ENCODE data around the gene ZNF335.

Gene ZNF335

DNA sequence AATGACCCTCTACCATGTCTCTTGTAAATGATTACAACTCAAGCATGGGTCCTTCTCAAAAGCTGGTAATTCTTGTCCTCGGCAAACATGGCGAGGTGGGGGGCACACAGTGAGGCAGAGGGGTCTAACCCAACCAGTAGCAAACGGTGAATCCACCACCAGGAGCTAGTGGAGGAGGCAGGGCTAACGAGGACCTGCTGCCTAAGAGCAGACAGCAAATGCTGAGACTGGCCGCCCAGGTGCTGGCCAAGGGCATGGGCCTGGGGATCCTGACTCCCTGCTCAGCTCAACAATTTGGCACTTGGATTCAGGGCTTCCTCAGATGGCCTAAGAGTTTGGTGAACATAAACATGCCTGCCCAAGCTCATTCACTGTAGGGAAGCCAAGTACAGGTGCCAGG lies 19.1 kb downstream of the ZNF335 start:
- in situ Hi-C loops (cut with MboI; ENCODE audit: low sequenced_read_pairs), result no loop called here

DNA sequence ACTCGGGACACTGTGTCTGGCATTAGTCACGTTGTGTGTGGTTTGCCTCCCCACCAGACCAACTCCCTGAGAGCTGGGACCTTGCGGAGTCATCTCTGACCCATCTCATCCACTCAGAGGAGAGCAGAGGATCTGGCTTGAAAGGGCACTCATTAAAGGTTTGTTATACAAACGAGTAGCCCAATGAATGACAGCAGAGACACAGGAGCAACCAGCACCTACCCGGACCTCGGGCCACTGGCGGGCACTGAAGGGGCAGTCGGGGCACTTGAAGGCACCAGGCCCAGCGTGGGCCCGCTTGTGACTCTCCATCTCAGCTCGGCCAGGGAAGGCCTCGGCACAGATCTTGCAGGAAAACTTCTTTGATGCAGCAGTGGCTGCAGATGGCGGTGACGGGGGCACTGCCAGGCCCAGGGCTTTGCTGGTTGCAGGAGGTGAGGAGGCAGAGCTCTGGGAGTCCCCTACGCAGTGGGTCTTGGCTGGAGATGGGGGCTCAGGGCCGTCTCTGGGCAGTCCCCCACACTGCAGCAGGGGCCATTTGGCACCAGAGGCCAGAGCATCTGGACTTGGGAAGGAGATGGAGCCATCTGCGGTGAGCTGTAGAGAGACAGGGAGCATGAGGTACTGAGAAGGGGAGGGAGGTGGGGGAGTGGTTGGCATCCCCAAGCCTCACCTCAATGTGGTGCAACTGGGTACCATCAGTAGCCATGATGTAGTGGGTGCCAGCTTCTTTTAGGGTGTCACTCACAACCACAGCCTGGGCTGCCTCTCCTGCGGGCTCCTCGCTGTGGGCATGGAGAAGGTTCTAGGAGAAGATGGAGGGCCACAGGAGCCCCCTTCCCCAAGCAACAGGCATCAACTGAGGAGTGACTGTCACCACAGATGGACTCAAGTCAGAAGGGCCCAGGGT lies 19.8 kb downstream of the ZNF335 start:
- in situ Hi-C loops (cut with MboI; ENCODE audit: low sequenced_read_pairs), result no loop called here

DNA sequence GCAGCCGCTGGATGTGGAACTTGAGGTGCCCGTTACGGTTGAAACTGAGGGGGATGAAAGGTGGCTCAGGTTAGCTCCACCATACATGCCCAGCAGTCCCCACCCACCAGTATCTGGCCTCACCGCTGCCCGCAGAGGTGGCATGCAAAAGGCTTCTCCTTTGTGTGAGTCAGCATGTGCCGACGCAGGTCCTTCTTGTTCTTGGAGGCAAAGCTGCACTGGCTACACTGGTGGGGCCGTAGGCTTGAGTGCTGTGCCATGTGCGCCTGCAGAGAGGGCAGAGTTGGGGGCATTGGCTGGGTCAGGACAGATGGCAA lies 21.7 kb downstream of the ZNF335 start:
- in situ Hi-C loops (cut with MboI; ENCODE audit: low sequenced_read_pairs), result no loop called here

DNA sequence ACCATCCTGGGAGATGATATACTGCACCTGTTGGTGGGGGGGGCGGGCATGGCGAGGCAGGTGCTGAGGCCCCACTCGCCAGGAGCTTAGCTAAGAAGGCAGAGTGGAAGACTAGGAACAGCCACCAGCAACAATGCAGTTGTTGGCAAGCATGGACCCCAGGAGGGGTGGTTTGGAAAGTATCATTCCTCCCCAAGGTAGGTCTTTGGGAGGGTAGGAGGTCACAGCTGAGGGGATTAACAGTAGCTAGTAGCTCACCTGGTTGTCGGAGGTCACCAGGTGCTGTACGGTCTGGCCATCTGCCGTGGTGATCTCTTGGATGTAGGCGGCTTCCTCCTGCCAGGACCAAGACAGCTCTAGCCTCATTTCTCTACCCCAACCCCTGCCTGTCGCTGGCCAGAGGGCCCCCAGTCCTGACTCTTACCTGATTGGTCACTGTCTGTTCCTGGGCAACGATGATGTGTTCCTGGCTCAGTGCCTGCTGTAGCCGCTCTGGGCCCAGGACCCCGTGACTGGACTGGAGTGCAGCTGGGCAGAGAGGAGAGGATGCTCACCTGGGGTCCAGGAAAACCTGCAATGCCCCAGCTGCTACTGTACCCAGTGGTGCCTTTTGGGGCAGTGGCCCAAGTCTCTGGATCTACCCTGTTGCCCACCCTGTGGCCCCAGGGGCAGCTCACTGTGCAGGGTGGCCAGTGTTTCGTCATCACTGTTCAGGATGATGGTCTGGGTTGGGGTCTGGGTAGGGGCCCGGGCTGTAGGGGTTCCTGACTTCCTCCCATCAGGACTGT lies 22.3 kb downstream of the ZNF335 start:
- in situ Hi-C loops (cut with MboI; ENCODE audit: low sequenced_read_pairs), result no loop called here

DNA sequence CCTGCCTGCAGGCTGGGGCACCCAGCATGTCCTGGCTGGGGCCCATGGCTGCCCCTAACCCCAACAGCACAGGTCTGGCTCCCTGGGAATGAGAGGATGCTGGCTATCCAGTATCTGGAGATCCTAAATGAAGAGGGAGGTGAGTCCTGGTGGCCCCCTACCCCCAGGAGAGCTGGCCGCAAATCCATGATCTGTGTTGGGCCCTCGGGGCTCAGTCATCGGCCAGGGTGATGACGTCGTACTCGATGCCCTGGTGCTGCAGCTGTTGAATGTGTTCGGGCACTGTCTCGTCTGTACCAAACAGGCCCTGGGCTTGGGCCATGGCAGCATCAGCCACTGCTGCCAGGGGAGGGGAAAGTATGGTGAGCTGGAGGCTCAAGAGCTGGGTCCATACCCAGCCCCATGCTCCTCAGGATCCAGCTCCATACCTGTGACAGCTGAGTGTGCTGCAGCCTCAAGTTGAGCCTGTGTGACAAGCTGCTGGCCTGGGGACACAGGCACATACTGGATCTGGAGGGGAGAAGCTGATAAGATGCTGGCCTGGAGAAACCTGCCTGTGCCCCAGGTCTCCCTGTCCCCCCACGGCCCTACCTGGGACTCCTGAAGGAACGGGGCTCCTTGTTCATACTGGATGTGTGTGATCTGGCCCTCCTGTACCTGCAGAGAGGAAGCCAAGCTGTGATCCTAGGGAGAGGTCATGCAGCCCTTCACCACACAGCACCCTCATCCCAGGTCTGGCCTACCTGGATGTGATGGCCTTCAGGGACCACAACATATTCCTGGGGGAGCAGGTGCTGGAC lies 23.1 kb downstream of the ZNF335 start:
- in situ Hi-C loops (cut with MboI; ENCODE audit: low sequenced_read_pairs), result no loop called here

DNA sequence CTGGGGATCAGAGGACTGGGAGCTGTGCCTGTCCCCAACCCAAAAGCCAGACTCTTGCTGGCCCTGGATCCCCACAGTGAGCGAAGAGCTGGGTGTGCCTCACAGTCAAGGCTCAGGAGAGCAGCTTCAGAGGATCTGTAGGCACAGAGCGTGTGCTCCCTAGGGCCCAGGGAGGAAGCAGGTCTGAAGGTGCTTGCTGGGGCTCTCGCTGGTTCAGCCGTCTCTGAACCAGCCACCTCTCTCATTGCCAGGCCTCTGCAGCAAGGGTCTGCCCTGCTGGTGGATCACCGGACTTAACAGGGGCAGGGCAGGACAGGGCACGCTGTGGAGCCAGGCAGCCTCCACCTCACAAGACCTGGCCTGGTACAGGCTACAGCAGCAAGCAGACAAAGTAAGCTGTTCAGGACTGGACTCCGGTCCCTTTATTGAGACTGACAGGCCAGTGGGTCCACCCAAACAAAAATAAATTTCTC lies 23.7 kb downstream of the ZNF335 start:
- in situ Hi-C loops (cut with MboI; ENCODE audit: low sequenced_read_pairs), result no loop called here

DNA sequence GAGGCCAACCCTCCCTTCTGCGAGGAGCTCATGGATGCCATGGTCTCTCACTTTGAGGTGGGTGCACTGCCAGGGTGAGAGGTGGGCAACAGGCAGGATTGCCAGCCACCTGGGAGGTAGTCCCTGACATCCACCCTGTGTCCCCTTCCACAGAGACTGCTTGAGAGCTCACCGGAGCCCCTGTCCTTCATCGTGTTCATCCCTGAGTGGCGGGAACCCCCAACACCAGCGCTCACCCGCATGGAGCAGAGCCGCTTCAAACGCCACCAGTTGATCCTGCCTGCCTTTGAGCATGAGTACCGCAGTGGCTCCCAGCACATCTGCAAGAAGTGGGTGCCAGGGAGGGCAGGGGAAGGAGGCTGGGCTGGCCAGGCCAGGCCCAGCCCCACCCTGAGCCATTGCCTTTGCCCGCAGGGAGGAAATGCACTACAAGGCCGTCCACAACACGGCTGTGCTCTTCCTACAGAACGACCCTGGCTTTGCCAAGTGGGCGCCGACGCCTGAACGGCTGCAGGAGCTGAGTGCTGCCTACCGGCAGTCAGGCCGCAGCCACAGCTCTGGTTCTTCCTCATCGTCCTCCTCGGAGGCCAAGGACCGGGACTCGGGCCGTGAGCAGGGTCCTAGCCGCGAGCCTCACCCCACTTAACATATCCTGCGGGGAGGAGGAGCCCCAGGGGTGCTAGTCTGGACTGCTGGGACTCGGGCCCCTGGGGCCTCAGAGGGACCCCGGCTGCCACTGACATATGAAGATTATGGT lies 24.7 kb downstream of the ZNF335 start:
- in situ Hi-C loops (cut with MboI; ENCODE audit: low sequenced_read_pairs), result no loop called here

DNA sequence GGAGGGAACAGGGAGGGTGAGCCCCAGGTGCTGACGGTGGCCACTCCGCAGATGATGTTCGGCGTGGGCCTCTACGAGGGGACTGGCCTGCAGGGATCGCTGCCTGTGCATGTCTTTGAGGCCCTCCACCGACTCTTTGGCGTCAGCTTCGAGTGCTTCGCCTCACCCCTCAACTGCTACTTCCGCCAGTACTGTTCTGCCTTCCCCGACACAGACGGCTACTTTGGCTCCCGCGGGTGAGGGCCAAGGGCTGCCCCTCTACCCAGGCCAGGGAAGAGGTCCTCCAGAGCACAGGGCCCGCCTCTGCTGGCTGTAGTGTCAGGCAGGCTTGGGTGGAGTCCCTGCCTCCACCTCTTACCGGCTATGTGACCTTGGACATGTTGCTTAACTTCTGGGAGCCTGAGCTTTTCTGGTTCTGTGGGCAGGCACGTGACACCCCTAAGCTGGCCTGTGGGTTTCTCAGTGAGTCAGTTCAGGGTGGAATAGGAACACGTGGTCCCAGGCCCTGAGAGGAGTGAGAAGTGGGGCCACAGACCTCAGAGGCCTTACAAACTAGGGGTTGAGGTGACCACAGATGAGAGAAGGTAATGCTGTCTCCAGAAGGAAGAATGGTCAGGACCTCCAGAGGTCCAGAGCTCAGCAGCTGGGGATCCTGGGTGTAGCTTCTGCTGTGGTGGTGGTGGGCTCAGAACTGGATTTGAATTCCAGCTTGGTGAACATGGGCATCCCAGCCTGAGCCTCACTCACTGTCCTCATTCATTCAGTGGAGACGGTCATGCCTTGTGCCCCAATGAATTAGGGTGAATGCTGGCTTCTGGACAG lies 25.6 kb downstream of the ZNF335 start:
- in situ Hi-C loops (cut with MboI; ENCODE audit: low sequenced_read_pairs), result no loop called here

DNA sequence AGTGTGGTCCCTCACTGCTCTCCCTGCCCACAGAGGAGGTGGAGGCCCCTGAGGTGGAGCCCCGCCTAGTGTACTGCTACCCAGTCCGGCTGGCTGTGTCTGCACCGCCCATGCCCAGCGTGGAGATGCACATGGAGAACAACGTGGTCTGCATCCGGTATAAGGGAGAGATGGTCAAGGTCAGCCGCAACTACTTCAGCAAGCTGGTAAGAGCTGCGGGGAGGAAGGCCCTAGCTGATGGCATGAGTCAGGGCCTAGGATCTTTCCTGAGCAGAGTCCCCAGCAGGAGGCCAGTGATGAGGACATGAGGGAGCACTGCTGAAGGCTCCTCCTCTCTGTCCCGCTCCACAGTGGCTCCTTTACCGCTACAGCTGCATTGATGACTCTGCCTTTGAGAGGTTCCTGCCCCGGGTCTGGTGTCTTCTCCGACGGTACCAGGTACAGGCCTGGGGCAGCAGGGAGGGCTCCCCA lies 26.3 kb downstream of the ZNF335 start:
- in situ Hi-C loops (cut with MboI; ENCODE audit: low sequenced_read_pairs), result no loop called here

DNA sequence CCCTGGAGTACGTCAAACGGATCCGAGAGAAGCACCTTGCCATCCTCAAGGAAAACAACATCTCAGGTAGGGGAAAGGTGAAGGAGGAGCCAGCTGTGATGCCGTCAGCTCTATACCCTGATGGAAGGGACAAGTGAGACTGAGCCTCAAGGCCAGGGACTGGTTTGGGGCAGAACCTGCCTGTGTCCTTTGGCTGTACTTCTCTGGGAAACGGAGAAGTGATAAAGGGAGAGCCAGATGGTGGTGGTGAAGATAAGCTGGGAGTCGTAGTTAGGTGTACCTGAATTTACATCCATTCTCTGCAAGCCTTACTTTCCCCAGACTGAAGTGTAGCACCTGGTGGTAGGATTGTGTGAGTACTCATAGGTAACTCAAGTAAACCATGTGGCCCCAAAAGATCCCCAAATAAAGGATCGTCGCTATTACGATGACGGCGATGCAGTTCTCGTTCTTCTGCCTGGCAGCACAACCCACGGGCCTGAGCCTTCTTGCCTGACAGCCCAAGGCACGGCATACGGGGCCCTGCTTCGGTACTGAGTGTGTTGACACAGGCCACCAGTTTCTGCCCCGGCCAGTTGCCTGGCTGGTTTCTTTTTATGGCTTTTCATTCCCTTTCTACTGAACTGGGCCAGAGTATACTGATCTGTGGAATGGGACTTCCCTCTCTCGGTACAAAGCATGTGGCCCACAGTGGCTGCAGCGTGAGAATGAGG lies 26.9 kb downstream of the ZNF335 start:
- in situ Hi-C loops (cut with MboI; ENCODE audit: low sequenced_read_pairs), result no loop called here

DNA sequence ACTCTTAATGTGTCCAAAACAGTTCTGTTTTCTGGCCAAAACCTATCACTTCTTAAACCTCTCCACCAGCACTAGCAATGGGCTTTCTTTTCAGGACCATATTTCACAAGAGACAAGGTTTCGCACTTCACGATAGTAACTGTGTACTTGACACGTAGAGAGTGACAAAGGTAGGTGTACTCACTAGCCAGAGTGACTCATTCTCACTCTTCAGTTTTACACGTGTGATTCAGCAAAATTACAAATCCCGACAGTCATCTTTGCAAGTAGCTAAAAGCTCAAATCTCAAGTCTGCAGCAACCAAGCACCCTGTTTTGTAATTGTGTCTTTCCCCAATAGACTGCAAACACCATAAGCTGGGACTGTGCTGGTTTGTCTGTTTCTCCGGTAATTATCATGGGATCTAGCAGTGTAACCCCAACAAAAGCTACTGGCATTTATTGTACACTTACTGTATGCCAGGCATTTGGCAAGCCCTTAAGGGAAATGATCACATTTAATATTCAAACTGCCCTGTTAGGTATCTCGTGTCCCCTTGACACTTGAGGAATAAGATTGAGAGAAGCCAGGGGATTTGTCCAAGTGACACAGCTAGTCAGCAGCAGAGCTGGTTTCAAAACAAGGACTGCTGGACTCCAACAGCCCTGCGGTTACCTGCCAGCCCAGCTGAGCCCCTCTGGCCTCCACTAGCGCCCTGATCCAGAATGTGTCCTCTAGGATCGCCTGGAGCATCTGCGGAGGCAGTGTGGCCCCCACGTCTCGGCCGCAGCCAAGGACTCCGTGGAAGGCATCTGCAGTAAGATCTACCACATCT lies 27.6 kb downstream of the ZNF335 start:
- in situ Hi-C loops (cut with MboI; ENCODE audit: low sequenced_read_pairs), result no loop called here

DNA sequence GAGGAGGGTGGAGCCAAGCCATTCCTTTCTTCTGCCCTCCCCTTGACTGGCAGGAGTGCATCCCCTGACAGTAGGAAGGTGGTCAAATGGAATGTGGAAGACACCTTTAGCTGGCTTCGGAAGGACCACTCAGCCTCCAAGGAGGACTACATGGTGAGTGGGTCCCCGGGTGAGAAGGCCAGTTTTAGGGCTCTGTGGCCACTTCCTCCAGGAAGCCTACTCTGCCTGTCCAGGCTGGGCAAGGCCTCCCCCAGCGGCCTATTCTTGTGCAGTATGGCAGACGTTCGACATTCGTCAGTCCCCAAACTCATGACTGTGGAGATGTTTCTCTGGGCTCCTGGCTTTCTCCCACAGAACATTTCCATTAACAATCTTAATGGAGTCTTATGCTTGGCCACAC lies 28.4 kb downstream of the ZNF335 start:
- in situ Hi-C loops (cut with MboI; ENCODE audit: low sequenced_read_pairs), result no loop called here

DNA sequence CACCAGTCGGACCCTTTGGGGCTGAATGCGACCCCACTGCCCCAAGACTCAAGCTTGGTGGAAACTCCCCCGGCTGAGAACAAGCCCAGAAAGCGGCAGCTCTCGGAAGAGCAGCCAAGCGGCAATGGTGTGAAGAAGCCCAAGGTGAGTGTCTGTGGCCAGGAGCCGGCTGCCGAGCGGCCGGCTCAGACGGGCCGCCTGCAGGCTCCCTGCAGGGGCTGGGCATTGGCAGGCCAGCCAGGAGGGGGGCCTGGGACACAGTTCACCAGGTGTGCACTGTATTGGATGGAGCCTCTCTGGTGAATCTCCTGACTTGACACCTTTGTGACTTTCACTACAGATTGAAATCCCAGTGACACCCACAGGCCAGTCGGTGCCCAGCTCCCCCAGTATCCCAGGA lies 31.5 kb downstream of the ZNF335 start:
- in situ Hi-C loops (cut with MboI; ENCODE audit: low sequenced_read_pairs), result no loop called here

DNA sequence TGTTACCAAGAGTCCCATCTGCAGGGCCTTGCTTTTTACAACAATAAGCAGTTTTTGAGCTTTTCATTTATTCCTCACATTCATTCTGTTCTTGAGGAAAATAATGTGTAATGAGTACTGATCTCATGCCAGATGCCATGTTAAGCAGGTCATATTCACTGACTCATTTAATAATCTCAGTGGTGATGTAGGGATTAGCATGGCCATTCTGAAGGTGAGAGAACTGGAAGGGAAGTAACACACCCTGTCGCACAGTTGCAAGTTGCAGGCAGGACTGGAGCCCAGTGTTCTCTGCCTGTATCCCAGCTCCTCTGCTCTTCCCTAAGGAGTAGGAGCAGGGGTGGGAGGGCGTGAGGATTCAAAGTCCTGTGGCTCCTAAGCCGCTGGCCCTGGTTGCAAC lies 31.9 kb downstream of the ZNF335 start:
- in situ Hi-C loops (cut with MboI; ENCODE audit: low sequenced_read_pairs), result no loop called here

DNA sequence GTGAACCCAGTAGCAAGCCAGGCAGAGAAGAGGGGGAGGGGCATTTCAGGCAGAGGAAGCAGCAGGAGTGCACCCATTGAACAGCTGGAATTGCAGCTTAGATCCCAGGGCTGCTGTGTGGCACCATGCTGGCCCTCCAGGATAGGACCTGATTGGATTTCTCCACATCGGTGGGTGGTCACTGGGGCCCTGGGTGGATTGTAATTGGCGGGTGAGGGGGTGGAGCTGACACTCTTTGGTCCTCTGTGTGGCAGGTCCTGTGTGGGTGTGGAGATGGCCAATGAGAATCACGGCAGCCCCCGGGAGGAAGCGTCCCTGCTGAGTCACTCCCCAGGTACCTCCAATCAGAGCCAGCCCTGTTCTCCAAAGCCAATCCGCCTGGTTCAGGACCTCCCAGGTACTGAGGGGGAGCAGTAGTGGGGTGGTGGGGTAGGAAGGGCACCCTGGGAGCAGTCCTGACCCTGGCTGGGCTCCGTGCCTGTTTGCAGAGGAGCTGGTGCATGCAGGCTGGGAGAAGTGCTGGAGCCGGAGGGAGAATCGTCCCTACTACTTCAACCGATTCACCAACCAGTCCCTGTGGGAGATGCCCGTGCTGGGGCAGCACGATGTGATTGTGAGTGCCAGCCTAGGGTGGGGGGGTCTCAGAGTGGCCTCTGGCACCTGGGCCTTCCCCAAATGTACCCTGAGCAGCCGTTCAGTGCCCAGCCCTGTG lies 33.1 kb downstream of the ZNF335 start:
- in situ Hi-C loops (cut with MboI; ENCODE audit: low sequenced_read_pairs), result no loop called here

DNA sequence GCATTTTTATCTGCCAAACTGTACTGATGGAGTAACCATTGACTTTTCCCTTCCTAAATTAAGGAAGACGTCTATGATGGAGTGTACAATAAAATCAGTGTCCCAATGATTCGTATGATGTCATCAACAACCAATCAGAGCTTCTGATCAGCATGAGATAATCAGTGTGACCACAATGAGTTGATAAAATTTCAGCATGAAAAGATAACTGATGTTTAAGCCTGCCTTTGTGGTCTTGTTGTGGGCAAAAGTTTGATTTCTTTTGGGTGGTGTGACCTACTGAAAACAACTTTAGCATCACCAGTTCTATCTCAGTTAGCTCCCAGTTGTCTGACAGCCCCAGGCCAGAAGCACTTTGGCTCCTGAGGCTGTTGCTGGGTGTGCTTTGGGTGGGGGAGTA lies 34.2 kb downstream of the ZNF335 start:
- in situ Hi-C loops (cut with MboI; ENCODE audit: low sequenced_read_pairs), result no loop called here

DNA sequence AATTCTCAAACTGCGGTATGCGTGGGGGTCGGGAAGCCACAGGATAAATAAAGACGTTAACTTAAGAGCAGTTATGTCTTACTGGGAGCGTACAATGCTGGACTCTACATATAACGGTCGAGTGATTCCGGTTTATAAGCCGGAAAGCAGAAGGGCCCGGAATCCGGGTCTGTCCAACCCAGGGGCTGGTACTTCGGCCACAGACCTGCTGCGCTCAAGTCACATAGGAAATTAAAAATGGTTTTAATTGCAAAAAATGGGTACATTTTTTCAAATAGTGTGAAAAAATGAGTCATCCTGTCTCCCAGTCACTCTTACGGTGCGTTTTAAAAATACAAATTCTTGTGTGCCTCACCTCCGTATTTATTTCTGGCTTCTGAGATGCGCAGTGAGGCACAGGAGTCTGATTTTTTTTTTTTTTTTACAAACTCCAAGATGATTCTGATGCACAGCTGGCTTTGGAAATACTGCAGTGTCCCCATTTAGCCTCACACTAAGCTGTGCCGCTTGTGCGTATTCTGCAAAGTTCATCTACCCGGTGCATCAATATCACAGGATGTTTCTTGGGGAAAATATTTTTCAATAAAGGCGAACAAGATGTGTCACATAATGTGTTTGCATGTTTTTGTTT lies 36.5 kb downstream of the ZNF335 start:
- in situ Hi-C loops (cut with MboI; ENCODE audit: low sequenced_read_pairs), result no loop called here
